Heart left ventricle (tissue), 16 donors: ENCODE measurements around the gene EFEMP2. TPM values are rescaled to one million over a fixed set of nuclear protein-coding genes. Genes with fewer than 3 reads are reported as not detected.

ENCODE experiments used
- ATAC-seq, 4 donors: fragments of 200-7000 bp; cut with Tn5 transposase; one replicate each; pipeline ENCODE4 v1.9.1; 2020 to 2022; ENCODE audit warnings: moderate library complexity in 4 of 4, mild to moderate bottlenecking in 3 of 4, moderate number of reproducible peaks in 1 of 4
- DNase-seq, 5 donors: peaks; one replicate each; pipeline ENCODE4 v3.0.0-alpha.2; 2020
- H3K27ac ChIP-seq, 12 donors: fragments of 200-600 bp; sonication (generic) in 4 of 12; one replicate each; pipeline versions ENCODE4 v1.5.0 to v1.8.0; 2016 to 2022; ENCODE audit warnings: mild to moderate bottlenecking in 2 of 12
- H3K27me3 ChIP-seq, 9 donors: fragments of 200-600 bp; sonication (generic) in 2 of 9; one replicate each; pipeline versions ENCODE4 v1.5.1 to v1.8.0; 2016 to 2022; ENCODE audit warnings: mild to moderate bottlenecking in 3 of 9
- H3K36me3 ChIP-seq, 9 donors: fragments of 200-600 bp; sonication (generic) in 2 of 9; one replicate each; pipeline versions ENCODE4 v1.5.0 to v1.8.0; 2018 to 2022; ENCODE audit warnings: mild to moderate bottlenecking in 2 of 9
- H3K4me1 ChIP-seq, 12 donors: fragments of 200-600 bp; sonication (generic) in 4 of 12; one replicate each; pipeline versions ENCODE4 v1.5.0 to v1.8.0; 2016 to 2022; ENCODE audit warnings: mild to moderate bottlenecking in 3 of 12
- H3K4me3 ChIP-seq, 12 donors: fragments of 200-600 bp; sonication (generic) in 4 of 12; one replicate each; pipeline versions ENCODE4 v1.5.0 to v1.8.0; 2017 to 2022; ENCODE audit warnings: mild to moderate bottlenecking in 9 of 12, moderate library complexity in 4 of 12
- H3K9me3 ChIP-seq, 12 donors: fragments of 200-600 bp; sonication (generic) in 4 of 12; one replicate each; pipeline versions ENCODE4 v1.5.0 to v1.8.0; 2016 to 2022; ENCODE audit warnings: mild to moderate bottlenecking in 1 of 12
- POLR2A ChIP-seq, 2 donors: fragments of 450-650 bp; IDR thresholded peaks; one replicate each; pipeline ENCODE4 v1.6.1; 2017; ENCODE audit warnings: antibody characterized with exemption in 2 of 2, mild to moderate bottlenecking in 2 of 2, moderate library complexity in 2 of 2
- WGBS, 4 donors: extraction: QIAGEN DNeasy Blood & Tissue Kit in 2 of 4; methylation state at CpG; one replicate each; pipeline versions ENCODE4 v1.1.5 to v1.1.7; 2013 to 2018; 5-methylcytosine and 5-hydroxymethylcytosine counted together
- intact Hi-C, 10 donors: fragments of 100-400 bp; cut with DNase I; formaldehyde crosslinking; loops; one replicate each; pipeline versions ENCODE4 v1.11.1 to v1.14.2; 2022
- polyA plus RNA-seq, 2 donors: library from polyadenylated mRNA; stranded (reverse); fragments of 200-250 nt; gene quantifications; one replicate each; pipeline ENCODE4 v1.2.3, GENCODE V29; 2013
- total RNA-seq, 9 donors: library from RNA; depleted of rRNA in 2 of 9; stranded (reverse); fragments of >200 nt in 2 of 9; fragmentation: NEBNext Ultra II Directional in 3 of 9; extraction: Animal tissue kit (Norgen Biotek cat#: 25700) in 3 of 9; gene quantifications; one replicate each; pipeline versions ENCODE4 v1.1.0 to v1.2.4, GENCODE V29; 2016 to 2023
- TF ChIP-seq, protein P1 (sequence below), 12 donors: fragments of 200-600 bp; sonication (generic) in 4 of 12; IDR thresholded peaks; one replicate each; pipeline versions ENCODE4 v1.5.0 to v1.8.0; 2018 to 2022; ENCODE audit warnings: antibody characterized with exemption in 12 of 12, mild to moderate bottlenecking in 5 of 12
- donor health status: ischemic (EF 13 %, LVEDD 7.1; RV severe dilation, severe dysfunction).
- donor health status: healthy with polysubstance abuse.
- donor health status: DM: no; HTN: yes; CAD: no.
- donor health status: DM: no; HTN: no; CAD: no.
- donor health status: ischemic (EF 25% LVEDD 6.9; RV normal size, moderate dysfunction).
- donor health status: ischemic (EF 25% LVEDD 5.7; RV mildly dilated, moderate dysfunction).
- donor health status: healthy.
- donor health status: DM: yes; HTN: yes; CAD: no.
- donor health status: ischemic (EF 35%, LVEDD 5.7; RV mildly dilated, moderate dysfunction).
- donor health status: nonischemic (EF 11% LVEDD 7.7; RV severe dilation, severe dysfunction).
- donor health status: DM: yes; HTN: yes; CAD: no.
- donor health status: PGD.
- donor health status: ischemic (EF 29% LVEDD 5.4; RV normal size, mild dysfunction).
- donor health status: nonischemic (EF 23%, LVEDD 6.1; RV moderate dilation, normal function).

EFEMP2 gene
- total and polyA plus RNA-seq, 11 donors: 43.6 to 123 (median 88.4) TPM

DNA sequence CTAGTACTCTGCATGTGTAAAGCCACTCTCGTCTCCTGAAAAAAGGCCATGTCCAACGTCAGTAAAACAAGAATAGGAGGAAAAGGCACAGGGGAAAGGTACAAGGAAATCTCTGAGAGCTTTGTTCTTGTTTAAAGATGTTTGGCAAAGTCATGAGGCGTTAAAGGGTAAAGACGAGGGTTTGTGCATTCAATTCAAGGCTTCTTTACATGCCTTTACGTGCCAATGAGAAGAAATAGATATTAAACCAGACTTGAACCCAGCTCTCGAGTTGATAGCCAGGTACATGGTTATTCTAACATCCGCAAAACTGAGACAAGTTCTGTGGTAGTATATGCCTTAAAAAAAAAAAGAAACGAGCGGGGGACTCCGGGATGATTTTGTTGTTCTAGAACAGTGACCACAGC is 13.9 kb downstream of the EFEMP2 start:
- no peak for ATAC-seq
- H3K4me3 ChIP-seq: peak overlapping the region; percentile 32 to 100 (median 92)
- no peaks in the 10 kb centered on the region for H3K9me3 ChIP-seq
- WGBS, 4 donors: 0 to 1% (median 0%) methylated on average over 10 of the region's 10 CpGs
- H3K27me3 ChIP-seq: no peaks in the 10 kb centered on the region
- TF ChIP-seq, protein P1, sequence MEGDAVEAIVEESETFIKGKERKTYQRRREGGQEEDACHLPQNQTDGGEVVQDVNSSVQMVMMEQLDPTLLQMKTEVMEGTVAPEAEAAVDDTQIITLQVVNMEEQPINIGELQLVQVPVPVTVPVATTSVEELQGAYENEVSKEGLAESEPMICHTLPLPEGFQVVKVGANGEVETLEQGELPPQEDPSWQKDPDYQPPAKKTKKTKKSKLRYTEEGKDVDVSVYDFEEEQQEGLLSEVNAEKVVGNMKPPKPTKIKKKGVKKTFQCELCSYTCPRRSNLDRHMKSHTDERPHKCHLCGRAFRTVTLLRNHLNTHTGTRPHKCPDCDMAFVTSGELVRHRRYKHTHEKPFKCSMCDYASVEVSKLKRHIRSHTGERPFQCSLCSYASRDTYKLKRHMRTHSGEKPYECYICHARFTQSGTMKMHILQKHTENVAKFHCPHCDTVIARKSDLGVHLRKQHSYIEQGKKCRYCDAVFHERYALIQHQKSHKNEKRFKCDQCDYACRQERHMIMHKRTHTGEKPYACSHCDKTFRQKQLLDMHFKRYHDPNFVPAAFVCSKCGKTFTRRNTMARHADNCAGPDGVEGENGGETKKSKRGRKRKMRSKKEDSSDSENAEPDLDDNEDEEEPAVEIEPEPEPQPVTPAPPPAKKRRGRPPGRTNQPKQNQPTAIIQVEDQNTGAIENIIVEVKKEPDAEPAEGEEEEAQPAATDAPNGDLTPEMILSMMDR (IDR thresholded peaks at IDR 0.05): no peak
- no peak for TF ChIP-seq POLR2A (IDR thresholded peaks at IDR 0.05)
- no peak for DNase-seq
- H3K27ac ChIP-seq: peak overlapping the region; percentile 94 to 99 (median 98)
- peaks cover 0 to 51% (median 48%) of the 10 kb centered on the region in 9 donors for H3K36me3 ChIP-seq
- intact Hi-C loops: loop anchor here in 4 of 10 donors (1.0 to 10.0 kb wide), 6 partner anchors 14 to 406 kb away; partner anchors contain the start of genes FIBP (in 3 of the 4), EFEMP2 (in 2 of the 4), PCNX3 (in 1 of the 4) and RAB1B (in 1 of the 4)
- H3K4me1 ChIP-seq: peaks cover 0 to 57% (median 32%) of the 10 kb centered on the region in 12 donors

DNA sequence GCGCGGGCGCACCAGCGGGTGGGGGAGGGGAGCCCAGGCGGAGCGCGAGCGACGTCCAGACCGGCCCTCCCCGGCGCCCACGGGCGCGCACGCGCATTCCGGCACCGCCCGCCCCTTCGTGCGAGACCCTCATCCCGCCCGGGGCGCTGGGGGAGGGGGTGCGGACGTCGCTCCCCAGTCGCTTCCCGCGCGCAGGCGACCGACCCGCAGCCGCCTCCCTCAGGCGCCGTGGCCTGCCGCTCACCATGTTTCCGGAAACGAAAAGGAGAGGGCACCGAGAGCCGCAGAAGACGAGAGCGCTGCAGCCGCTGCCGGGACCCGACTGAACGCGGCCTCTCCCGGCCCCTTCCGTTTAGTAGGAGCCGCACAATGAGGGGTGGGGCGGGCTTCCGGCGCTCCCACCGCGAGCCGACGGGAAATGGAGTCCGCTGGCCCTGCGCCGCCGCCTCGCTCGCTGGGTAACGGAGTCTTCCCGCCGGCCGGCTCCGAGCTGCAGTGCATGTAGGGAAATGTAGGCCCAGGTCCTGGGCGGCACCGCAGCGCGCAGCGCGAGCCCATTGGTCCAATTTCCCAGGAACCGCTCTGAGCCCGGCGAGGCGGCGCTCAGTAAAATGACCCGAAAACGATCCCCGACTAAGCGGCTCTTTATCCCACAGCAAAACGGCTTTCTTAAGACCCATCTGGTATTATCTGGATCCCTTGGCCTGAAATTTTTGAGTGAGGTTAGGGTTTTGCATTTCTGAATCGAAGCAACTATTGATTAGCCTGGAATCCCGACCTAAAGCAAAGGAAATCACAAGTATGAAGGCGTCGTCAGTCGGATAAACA is 14.5 kb downstream of the EFEMP2 start, which contains the start of gene CFL1:
CFL1 (minus strand) TSS at position 328 of the 828 bp plus-strand sequence; CDS start at position 247, 81 bp downstream.
- peaks cover 0 to 57% (median 32%) of the 10 kb centered on the region in 12 donors for H3K4me1 ChIP-seq
- ATAC-seq (peak; percentile 71 to 80 (median 76)), DNase-seq (peak; percentile 99)
- intact Hi-C loops: loop anchor here in 3 of 10 donors (1.0 to 10.0 kb wide), 6 partner anchors 15 to 407 kb away; partner anchors contain the start of genes EFEMP2 (in 2 of the 3), FIBP (in 2 of the 3), PCNX3 (in 1 of the 3) and RAB1B (in 1 of the 3)
- H3K9me3 ChIP-seq: no peaks in the 10 kb centered on the region
- peak within 1 kb of the TSS; percentile 94 to 99 (median 98) for H3K27ac ChIP-seq
- TF ChIP-seq, protein P1 (IDR thresholded peaks at IDR 0.05): peak in 1 of 12 donors; percentile 1
- TF ChIP-seq POLR2A (IDR thresholded peaks at IDR 0.05): peak; percentile 59 to 98
- no peaks in the 10 kb centered on the region for H3K27me3 ChIP-seq
- peak within 1 kb of the TSS; percentile 74 to 100 (median 94) for H3K4me3 ChIP-seq
- peaks cover 0 to 51% (median 48%) of the 10 kb centered on the region in 9 donors for H3K36me3 ChIP-seq
- WGBS, 4 donors: 0 to 1% (median 0%) methylated on average over 54 to 92 of the region's 92 CpGs

DNA sequence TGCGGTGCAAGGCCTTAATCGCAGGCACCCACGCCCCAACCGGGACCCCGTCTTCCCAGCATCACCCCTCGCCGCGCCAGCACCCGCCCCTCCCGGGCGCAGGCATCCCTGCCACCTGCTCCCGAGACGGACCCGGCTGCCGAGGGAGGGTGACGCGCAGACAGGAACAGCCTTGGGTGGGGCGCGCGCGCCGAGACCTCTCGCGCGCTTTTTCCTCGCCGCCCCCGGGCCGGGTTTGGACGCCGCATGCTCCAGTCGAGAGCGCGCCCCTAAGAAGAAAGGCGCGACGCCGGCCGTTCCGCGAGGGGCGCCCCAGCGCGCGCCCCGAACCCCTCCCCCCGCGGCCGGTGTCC is 15.1 kb downstream of the EFEMP2 start:
- ATAC-seq (no peak), DNase-seq (peak in 1 of 5 donors; percentile 51)
- no peaks in the 10 kb centered on the region for H3K27me3 ChIP-seq
- peak overlapping the region; percentile 74 to 100 (median 94) for H3K4me3 ChIP-seq
- WGBS, 4 donors: 0% methylated on average over 6 to 49 of the region's 49 CpGs; no CpG with 5 or more reads in 1 of the 4 donors
- intact Hi-C loops: loop anchor here in 2 of 10 donors (5.0 to 10.0 kb wide), 3 partner anchors 195 to 407 kb away; partner anchors contain the start of genes PCNX3 (in 1 of the 2), RAB1B (in 1 of the 2) and RELA (in 1 of the 2)
- peaks cover 0 to 51% (median 48%) of the 10 kb centered on the region in 9 donors for H3K36me3 ChIP-seq
- H3K9me3 ChIP-seq: no peaks in the 10 kb centered on the region
- TF ChIP-seq, protein P1 (IDR thresholded peaks at IDR 0.05): peak in 1 of 12 donors; percentile 4
- no peak for TF ChIP-seq POLR2A (IDR thresholded peaks at IDR 0.05)
- H3K27ac ChIP-seq: peak overlapping the region; percentile 94 to 99 (median 98)
- peaks cover 0 to 55% (median 32%) of the 10 kb centered on the region in 12 donors for H3K4me1 ChIP-seq
